Spinal cord (tissue), 10 donors: ENCODE measurements around the gene TMUB2. TPM values are rescaled to one million over a fixed set of nuclear protein-coding genes. Genes with fewer than 3 reads are reported as not detected.
"Not testable (repeated sequence)": the region's sequence is repeated elsewhere in the genome, so short reads cannot be mapped to it uniquely, and the experiment has no call there.

Source experiments
- DNase-seq, 6 donors: peaks; one replicate each; pipeline versions ENCODE4 v3.0.0 to v3.0.0-alpha.2; 2013 to 2015; ENCODE audit warnings: low spot score in 6 of 6, low read depth in 4 of 6
- H3K27ac ChIP-seq: one replicate; pipeline ENCODE4 v1.5.1; 2013; ENCODE audit warnings: low read depth, low read length, control low read depth
- H3K27me3 ChIP-seq: one replicate; pipeline ENCODE4 v1.6.1; 2013; ENCODE audit warnings: low read length; ENCODE audit not compliant: control insufficient read depth, insufficient read depth
- H3K36me3 ChIP-seq: one replicate; pipeline ENCODE4 v1.6.1; 2013; ENCODE audit warnings: low read length; ENCODE audit not compliant: control insufficient read depth, insufficient read depth
- H3K4me1 ChIP-seq: one replicate; pipeline ENCODE4 v1.6.1; 2013; ENCODE audit warnings: low read length; ENCODE audit not compliant: control insufficient read depth, insufficient read depth
- H3K4me3 ChIP-seq: one replicate; pipeline ENCODE4 v1.5.1; 2013; ENCODE audit warnings: low read depth, low read length, control low read depth
- H3K9me3 ChIP-seq: one replicate; pipeline ENCODE4 v1.6.1; 2013; ENCODE audit warnings: low read length; ENCODE audit not compliant: control insufficient read depth, insufficient read depth
- WGBS: methylation state at CpG from one replicate; pipeline ENCODE4 v1.1.5; 2013; ENCODE audit warnings: missing lambda C conversion rate; ENCODE audit not compliant: insufficient coverage; 5-methylcytosine and 5-hydroxymethylcytosine counted together
- long read RNA-seq, 4 donors: transcript quantifications; one replicate each; lab custom pipeline, GENCODE V29; 2026
- polyA plus RNA-seq, 2 donors: library from polyadenylated mRNA; unstranded; fragments of 120-200 nt; gene quantifications; one replicate each; pipeline ENCODE4 v1.2.1, GENCODE V29; 2013; ENCODE audit not compliant: insufficient read length in 2 of 2
- total RNA-seq, 2 donors: library from RNA; depleted of rRNA in 1 of 2; stranded (reverse); fragments of 120-200 nt in 1 of 2; fragments of >200 nt in 1 of 2; gene quantifications; one replicate each; pipeline versions ENCODE4 v1.2.3 to v1.2.4, GENCODE V29; 2013 to 2014
- donor health status: healthy.

TMUB2 gene
- total RNA-seq (10 to 100 TPM; 27.2 to 39.8 TPM), polyA plus RNA-seq (10 to 100 TPM; 40.8 to 54.8 TPM)
- long read RNA-seq, donor 1, partial matches to known transcripts, result 5 of 16 reads
- long read RNA-seq, donor 1, other reads (novel, unspliced or antisense), result 0 of 16 reads
- long read RNA-seq, donor 2, partial matches to known transcripts, result 0 of 5 reads
- long read RNA-seq, donor 2, other reads (novel, unspliced or antisense), result 0 of 5 reads
- long read RNA-seq, donor 3, result 0 reads
- long read RNA-seq, donor 4, transcript TMUB2-201 (3 exons, 2,418 nt), result major isoform, 6 of 24 reads
- long read RNA-seq, donor 4, partial matches to known transcripts, result 8 of 24 reads
- long read RNA-seq, donor 4, other reads (novel, unspliced or antisense), result 0 of 24 reads

- Histone ChIP-seq H3K4me3 (peak within 1 kb of the TSS; percentile 99), H3K27ac (peak within 1 kb of the TSS; percentile 95), H3K9me3 (no peaks in the 10 kb centered on the region), H3K36me3 (peaks cover 42% of the 10 kb centered on the region), H3K27me3 (no peaks in the 10 kb centered on the region), H3K4me1 (peaks cover 21% of the 10 kb centered on the region)
- DNase-seq, result peak; percentile 95 to 100 (median 98)
- WGBS, result 0% methylated on average over 50 of the region's 50 CpGs
Measured at GRCh38 chr17:44186307-44187130, at the start of gene TMUB2. TSS of gene TMUB2 (plus strand) at chr17:44186972. CDS start at chr17:44187709, 737 bp downstream.

- Histone ChIP-seq H3K4me1 (peaks cover 26% of the 10 kb centered on the region), H3K27ac (no peak overlapping the region), H3K27me3 (no peaks in the 10 kb centered on the region), H3K9me3 (no peaks in the 10 kb centered on the region), H3K4me3 (no peak overlapping the region), H3K36me3 (no peaks in the 10 kb centered on the region)
- peak in 2 of 6 donors; percentile 70 to 71 for DNase-seq
- 5% methylated on average over 13 of the region's 20 CpGs for WGBS
Measured at GRCh38 chr17:44137891-44138709, 48.7 kb upstream of the TMUB2 start.

- not testable (repeated sequence) for H3K9me3 ChIP-seq, H3K4me3 ChIP-seq, H3K27me3 ChIP-seq, H3K27ac ChIP-seq, DNase-seq
- Histone ChIP-seq H3K36me3 (peaks cover 15% of the 10 kb centered on the region), H3K4me1 (peaks cover 16% of the 10 kb centered on the region)
- 93% methylated on average over 4 of the region's 8 CpGs for WGBS
Measured at GRCh38 chr17:44143921-44144320, 42.9 kb upstream of the TMUB2 start.

- H3K27ac ChIP-seq, result peak overlapping the region; percentile 19
- H3K4me3 ChIP-seq, result no peak overlapping the region
- peaks cover 16% of the 10 kb centered on the region for H3K4me1 ChIP-seq
- H3K36me3 ChIP-seq, result peaks cover 15% of the 10 kb centered on the region
- H3K9me3 ChIP-seq, result no peaks in the 10 kb centered on the region
- no peak for DNase-seq
- H3K27me3 ChIP-seq, result no peaks in the 10 kb centered on the region
- 89% methylated on average over 3 of the region's 7 CpGs for WGBS
Measured at GRCh38 chr17:44144966-44145739, 41.6 kb upstream of the TMUB2 start.

GRCh38 chr17:44146375-44147346 is 40.1 kb upstream of the TMUB2 start:
- WGBS, result 47% methylated on average over 1 of the region's 2 CpGs
- H3K27ac ChIP-seq, result no peak overlapping the region
- H3K36me3 ChIP-seq, result peaks cover 15% of the 10 kb centered on the region
- H3K9me3 ChIP-seq, result no peaks in the 10 kb centered on the region
- H3K4me1 ChIP-seq, result peaks cover 12% of the 10 kb centered on the region
- no peaks in the 10 kb centered on the region for H3K27me3 ChIP-seq
- H3K4me3 ChIP-seq, result no peak overlapping the region
- DNase-seq, result peak in 1 of 6 donors; percentile 35

GRCh38 chr17:44147812-44148211 is 39.0 kb upstream of the TMUB2 start:
- peaks cover 2% of the 10 kb centered on the region for H3K4me1 ChIP-seq
- no peak overlapping the region for H3K27ac ChIP-seq
- peaks cover 15% of the 10 kb centered on the region for H3K36me3 ChIP-seq
- no peak overlapping the region for H3K4me3 ChIP-seq
- H3K27me3 ChIP-seq, result no peaks in the 10 kb centered on the region
- no peaks in the 10 kb centered on the region for H3K9me3 ChIP-seq
- WGBS, result 94% methylated on average over 4 of the region's 4 CpGs
- DNase-seq, result no peak

- DNase-seq, H3K9me3 ChIP-seq, H3K4me3 ChIP-seq, H3K27ac ChIP-seq, H3K4me1 ChIP-seq, H3K27me3 ChIP-seq: not testable (repeated sequence)
- 100% methylated on average over 2 of the region's 3 CpGs for WGBS
- H3K36me3 ChIP-seq, result peaks cover 15% of the 10 kb centered on the region
Measured at GRCh38 chr17:44149066-44149465, 37.7 kb upstream of the TMUB2 start.

GRCh38 chr17:44149750-44150329 is 36.9 kb upstream of the TMUB2 start:
- 100% methylated on average over 3 of the region's 4 CpGs for WGBS
- Histone ChIP-seq H3K4me1 (no peaks in the 10 kb centered on the region), H3K9me3 (no peaks in the 10 kb centered on the region), H3K27ac (no peak overlapping the region), H3K4me3 (no peak overlapping the region), H3K36me3 (peaks cover 15% of the 10 kb centered on the region), H3K27me3 (no peaks in the 10 kb centered on the region)
- no peak for DNase-seq
